Measurements from ENCODE around the gene PIGA. TPM values are rescaled to one million over a fixed set of nuclear protein-coding genes. Genes with fewer than 3 reads are reported as not detected.

Gene PIGA
- total RNA-seq, 4 donors from 2014 or later, result 7.7 to 15.5 (median 9.7) TPM

GRCh38 chrX:15343075-15343476 lies 7.8 kb upstream of the PIGA start:
- no peak for TF ChIP-seq CTCF (IDR thresholded peaks at IDR 0.05; ENCODE audit: low read depth)

GRCh38 chrX:15340867-15341266 lies 5.5 kb upstream of the PIGA start:
- TF ChIP-seq CTCF (IDR thresholded peaks at IDR 0.05; ENCODE audit: low read depth), result no peak

- no peak for TF ChIP-seq CTCF (IDR thresholded peaks at IDR 0.05; ENCODE audit: low read depth)
These were observed 695 bp upstream of the PIGA start for GRCh38 chrX:15336023-15336413.

- TF ChIP-seq CTCF (IDR thresholded peaks at IDR 0.05; ENCODE audit: low read depth), result no peak
These were observed 762 bp downstream of the PIGA start for GRCh38 chrX:15334561-15334960.

- no peak for TF ChIP-seq CTCF (IDR thresholded peaks at IDR 0.05; ENCODE audit: low read depth)
These were observed 6.5 kb downstream of the PIGA start for GRCh38 chrX:15328821-15329220.

- no peak for TF ChIP-seq CTCF (IDR thresholded peaks at IDR 0.05; ENCODE audit: low read depth)
These were observed 7.2 kb downstream of the PIGA start for GRCh38 chrX:15328131-15328530.

- TF ChIP-seq CTCF (IDR thresholded peaks at IDR 0.05; ENCODE audit: low read depth), result no peak
These were observed 12.9 kb downstream of the PIGA start for GRCh38 chrX:15322472-15322871.

Data from subcutaneous adipose tissue (tissue), 4 donors.